Common myeloid progenitor, CD34-positive (primary cell): ENCODE results near the gene FAM20C.

Experiments used
- CTCF ChIA-PET: fragments of 350-600 bp; sonication (Branson Sonifier 250); formaldehyde crosslinking; loops from one replicate; lab custom pipeline; 2021; ENCODE audit warnings: antibody characterized with exemption; lab: Charles Lee
- POLR2A ChIA-PET: fragments of 350-600 bp; sonication (Branson Sonifier 250); formaldehyde crosslinking; loops from one replicate; lab custom pipeline; 2021; ENCODE audit warnings: antibody characterized with exemption; lab: Charles Lee
- DNase-seq, 3 donors: peaks; one replicate each; pipeline versions ENCODE4 v3.0.0 to v3.0.0-alpha.2; 2013
- H3K27ac ChIP-seq, 2 experiments: 1 replicate in 1 of 2; 2 replicates in 1 of 2; pipeline ENCODE4 v1.7.0; 2013; ENCODE audit warnings: inconsistent platforms in 2 of 2, low read length in 2 of 2, mild to moderate bottlenecking in 2 of 2, low read depth in 1 of 2, moderate library complexity in 1 of 2; ENCODE audit not compliant: severe bottlenecking in 2 of 2, insufficient read depth in 1 of 2, poor library complexity in 1 of 2
- H3K27me3 ChIP-seq, 5 experiments: replicated peaks in 2 of 5; 1 replicate in 3 of 5; 2 replicates in 2 of 5; pipeline versions ENCODE4 v1.6.1 to v1.7.0; 2013; ENCODE audit warnings: low read length in 4 of 5, mild to moderate bottlenecking in 2 of 5, moderate library complexity in 2 of 5, inconsistent platforms in 1 of 5; ENCODE audit not compliant: insufficient read depth in 5 of 5, control insufficient read depth in 4 of 5
- H3K36me3 ChIP-seq, 4 experiments: 1 replicate in 2 of 4; 2 replicates in 2 of 4; pipeline versions ENCODE4 v1.6.1 to v1.7.0; 2013; ENCODE audit warnings: low read length in 3 of 4, control low read depth in 1 of 4, mild to moderate bottlenecking in 1 of 4; ENCODE audit not compliant: control insufficient read depth in 4 of 4, insufficient read depth in 4 of 4
- H3K4me1 ChIP-seq, 4 experiments: 1 replicate in 3 of 4; 2 replicates in 1 of 4; pipeline versions ENCODE4 v1.6.1 to v1.7.1; 2013; ENCODE audit warnings: low read length in 3 of 4, mild to moderate bottlenecking in 3 of 4, control low read depth in 1 of 4, inconsistent platforms in 1 of 4, moderate library complexity in 1 of 4; ENCODE audit not compliant: control insufficient read depth in 4 of 4, insufficient read depth in 4 of 4; ENCODE audit errors: control extremely low read depth in 1 of 4
- H3K4me3 ChIP-seq, 7 experiments: 1 replicate in 4 of 7; 2 replicates in 3 of 7; pipeline versions ENCODE4 v1.5.1 to v1.7.0; 2013; ENCODE audit warnings: mild to moderate bottlenecking in 7 of 7, low read length in 6 of 7, moderate library complexity in 6 of 7, inconsistent platforms in 2 of 7, low read depth in 2 of 7, control low read depth in 1 of 7; ENCODE audit not compliant: insufficient read depth in 4 of 7, control insufficient read depth in 1 of 7; ENCODE audit errors: extremely low read depth in 1 of 7
- H3K9me3 ChIP-seq, 5 experiments: 1 replicate in 4 of 5; 2 replicates in 1 of 5; pipeline versions ENCODE4 v1.6.1 to v1.7.1; 2013; ENCODE audit warnings: low read length in 4 of 5, mild to moderate bottlenecking in 2 of 5, inconsistent platforms in 1 of 5, low read depth in 1 of 5, moderate library complexity in 1 of 5; ENCODE audit not compliant: control insufficient read depth in 4 of 5, insufficient read depth in 2 of 5; ENCODE audit errors: control extremely low read depth in 1 of 5
- WGBS: methylation state at CpG from one replicate; pipeline ENCODE4 v1.1.5; 2013; ENCODE audit not compliant: insufficient coverage; 5-methylcytosine and 5-hydroxymethylcytosine counted together

FAM20C gene

GRCh38 chr7:309586-310228 lies 117.3 kb downstream of the FAM20C start:
- no peak for DNase-seq
- 94% methylated on average over 15 of the region's 19 CpGs for WGBS
- no peaks in the 10 kb centered on the region for H3K4me1 ChIP-seq
- H3K4me3 ChIP-seq: no peak overlapping the region
- ChIA-PET CTCF (no interaction called here), POLR2A (no interaction called here)
- H3K36me3 ChIP-seq: no peaks in the 10 kb centered on the region
- no peak overlapping the region for H3K27ac ChIP-seq
- peaks cover 0 to 6% (median 0%) of the 10 kb centered on the region in 5 experiments for H3K9me3 ChIP-seq
- peaks cover 0 to 27% (median 10%) of the 10 kb centered on the region in 5 experiments for H3K27me3 ChIP-seq
